ENCODE data around the gene PTRH2.

GRCh38 chr17:59756236-59756818, 49.1 kb upstream of the PTRH2 start:
- TF ChIP-seq CTCF (IDR thresholded peaks at IDR 0.05) (no peak), POLR2A (IDR thresholded peaks at IDR 0.05) (no peak)
